HEK293 (cell line): ENCODE results near the gene SLC6A17.

Experiments used
- BCL11B ChIP-seq: fragments of 450-650 bp; formaldehyde crosslinking; IDR thresholded peaks from 2 replicates; pipeline ENCODE4 v1.5.1; 2016; ENCODE audit warnings: low read depth, missing biosample characterization, missing genetic modification characterization
- EGR2 ChIP-seq: fragments of 450-650 bp; formaldehyde crosslinking; IDR thresholded peaks from 2 replicates; pipeline ENCODE4 v1.5.1; 2016; ENCODE audit warnings: low read depth, missing biosample characterization, missing genetic modification characterization
- IKZF3 ChIP-seq: fragments of 450-650 bp; IDR thresholded peaks from 2 replicates; pipeline ENCODE4 v1.5.0; 2018; ENCODE audit warnings: missing biosample characterization, mild to moderate bottlenecking, missing genetic modification characterization, moderate library complexity
- PRDM1 ChIP-seq: fragments of 450-650 bp; formaldehyde crosslinking; IDR thresholded peaks from 2 replicates; pipeline ENCODE4; 2016; ENCODE audit warnings: missing biosample characterization, missing genetic modification characterization
- REPIN1 ChIP-seq: fragments of 450-650 bp; formaldehyde crosslinking; IDR thresholded peaks from 2 replicates; pipeline ENCODE4 v1.5.1; 2017; ENCODE audit warnings: missing biosample characterization, missing genetic modification characterization, low read depth
- TRIM28 ChIP-seq: IDR thresholded peaks from 2 replicates; pipeline ENCODE4 v1.6.1; 2011; ENCODE audit warnings: low read length, control low read depth, borderline replicate concordance
- ZNF138 ChIP-seq: fragments of 450-650 bp; formaldehyde crosslinking; IDR thresholded peaks from 2 replicates; pipeline ENCODE4 v1.5.1; 2016; ENCODE audit warnings: missing biosample characterization, missing genetic modification characterization, borderline replicate concordance
- ZNF202 ChIP-seq: fragments of 450-650 bp; formaldehyde crosslinking; IDR thresholded peaks from 2 replicates; pipeline ENCODE4 v1.5.1; 2016; ENCODE audit warnings: missing biosample characterization, missing genetic modification characterization, borderline replicate concordance
- ZNF223 ChIP-seq: fragments of 450-650 bp; formaldehyde crosslinking; IDR thresholded peaks from 2 replicates; pipeline ENCODE4 v1.5.1; 2016; ENCODE audit warnings: missing biosample characterization, missing genetic modification characterization
- ZNF510 ChIP-seq: fragments of 450-650 bp; formaldehyde crosslinking; IDR thresholded peaks from 2 replicates; pipeline ENCODE4 v1.5.1; 2018; ENCODE audit warnings: mild to moderate bottlenecking, missing genetic modification characterization, missing biosample characterization; ENCODE audit not compliant: insufficient replicate concordance
- ZNF561 ChIP-seq: fragments of 450-650 bp; IDR thresholded peaks from 2 replicates; pipeline ENCODE4 v1.5.1; 2018; ENCODE audit warnings: missing biosample characterization, missing genetic modification characterization, borderline replicate concordance
- ZNF571 ChIP-seq: fragments of 450-650 bp; formaldehyde crosslinking; IDR thresholded peaks from 2 replicates; pipeline ENCODE4 v1.5.0; 2017; ENCODE audit warnings: missing biosample characterization, missing genetic modification characterization
- ZNF600 ChIP-seq: fragments of 450-650 bp; formaldehyde crosslinking; IDR thresholded peaks from 2 replicates; pipeline ENCODE4 v1.5.1; 2016; ENCODE audit warnings: missing biosample characterization, missing genetic modification characterization
- ZNF624 ChIP-seq: fragments of 450-650 bp; formaldehyde crosslinking; IDR thresholded peaks from 2 replicates; pipeline ENCODE4 v1.5.1; 2017; ENCODE audit warnings: missing biosample characterization, missing genetic modification characterization
- ZNF768 ChIP-seq: fragments of 450-650 bp; formaldehyde crosslinking; IDR thresholded peaks from 2 replicates; pipeline ENCODE4 v1.5.1; 2018; ENCODE audit warnings: missing biosample characterization, mild to moderate bottlenecking, missing genetic modification characterization
- ZNF792 ChIP-seq: fragments of 450-650 bp; formaldehyde crosslinking; IDR thresholded peaks from 2 replicates; pipeline ENCODE4 v1.5.1; 2016; ENCODE audit warnings: missing biosample characterization, missing genetic modification characterization
- TF ChIP-seq, protein P1 (sequence below): fragments of 450-650 bp; formaldehyde crosslinking; IDR thresholded peaks from 2 replicates; pipeline ENCODE4 v1.5.0; 2017; ENCODE audit warnings: missing biosample characterization, missing genetic modification characterization, borderline replicate concordance
- TF ChIP-seq, protein P2 (sequence below): fragments of 450-650 bp; IDR thresholded peaks from 2 replicates; pipeline ENCODE4 v1.5.1; 2018; ENCODE audit warnings: missing biosample characterization, mild to moderate bottlenecking, missing genetic modification characterization
- TF ChIP-seq, protein P3 (sequence below): fragments of 450-650 bp; formaldehyde crosslinking; IDR thresholded peaks from 2 replicates; pipeline ENCODE4 v1.5.1; 2016; ENCODE audit warnings: missing biosample characterization, missing genetic modification characterization
- TF ChIP-seq, protein P4 (sequence below): fragments of 450-650 bp; formaldehyde crosslinking; IDR thresholded peaks from 2 replicates; pipeline ENCODE4 v1.5.1; 2016; ENCODE audit warnings: missing biosample characterization, missing genetic modification characterization
- TF ChIP-seq, protein P5 (sequence below): fragments of 450-650 bp; formaldehyde crosslinking; IDR thresholded peaks from 2 replicates; pipeline ENCODE4 v1.5.1; 2016; ENCODE audit warnings: missing biosample characterization, missing genetic modification characterization
- TF ChIP-seq, protein P6 (sequence below): fragments of 450-650 bp; formaldehyde crosslinking; IDR thresholded peaks from 2 replicates; pipeline ENCODE4 v1.5.1; 2016; ENCODE audit warnings: missing biosample characterization, missing genetic modification characterization
- TF ChIP-seq, protein P7 (sequence below): fragments of 450-650 bp; formaldehyde crosslinking; IDR thresholded peaks from 2 replicates; pipeline ENCODE4 v1.5.1; 2017; ENCODE audit warnings: missing biosample characterization, missing genetic modification characterization

SLC6A17 gene

DNA sequence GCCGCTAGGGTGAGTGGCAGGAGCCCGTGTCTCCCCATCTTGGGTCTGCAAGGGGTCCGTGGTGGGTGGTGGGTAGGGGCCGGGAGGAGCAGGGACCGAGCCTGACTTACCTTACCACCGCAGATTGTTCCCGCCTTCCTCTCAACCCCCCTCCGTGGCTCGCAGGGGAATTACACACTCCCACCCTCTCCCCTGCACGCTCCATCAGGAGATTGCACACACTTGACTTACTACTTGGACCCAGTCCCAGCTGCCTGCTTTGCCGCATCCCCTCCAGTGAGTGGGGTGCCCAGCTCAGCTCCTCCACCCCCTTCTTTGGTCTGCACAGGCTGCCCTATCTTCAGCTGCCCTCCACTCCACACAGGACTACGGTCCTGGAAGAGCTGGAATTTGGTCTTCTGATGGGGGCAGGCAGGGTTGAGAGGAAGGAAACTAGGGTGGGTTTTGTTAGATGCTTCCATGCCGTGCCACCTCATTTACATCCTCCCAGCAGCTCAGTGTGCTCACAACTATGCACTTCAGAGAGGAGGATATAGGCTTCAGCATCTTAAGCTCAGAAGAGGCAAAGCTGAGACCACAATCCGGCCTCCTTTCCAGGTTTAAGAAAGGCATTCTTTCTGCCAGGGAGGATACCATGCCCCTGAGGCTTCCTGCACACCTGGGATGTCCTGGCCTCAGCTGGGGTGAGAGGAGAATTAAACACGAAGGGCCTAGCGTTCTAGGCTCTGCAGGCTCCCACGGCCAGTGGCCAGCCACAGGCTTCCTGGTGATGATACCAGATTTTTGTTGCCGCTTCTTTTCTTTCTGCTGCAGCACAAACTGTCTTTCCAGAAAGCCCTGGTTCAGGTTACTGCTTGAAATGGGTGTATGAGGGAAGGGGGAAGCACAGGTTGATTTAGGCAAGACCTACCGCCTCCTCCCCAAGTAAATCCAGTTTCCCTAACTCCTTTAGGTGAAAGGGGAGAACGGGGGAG is 62.2 kb downstream of the SLC6A17 start (continued):
- TF ChIP-seq, protein P1, sequence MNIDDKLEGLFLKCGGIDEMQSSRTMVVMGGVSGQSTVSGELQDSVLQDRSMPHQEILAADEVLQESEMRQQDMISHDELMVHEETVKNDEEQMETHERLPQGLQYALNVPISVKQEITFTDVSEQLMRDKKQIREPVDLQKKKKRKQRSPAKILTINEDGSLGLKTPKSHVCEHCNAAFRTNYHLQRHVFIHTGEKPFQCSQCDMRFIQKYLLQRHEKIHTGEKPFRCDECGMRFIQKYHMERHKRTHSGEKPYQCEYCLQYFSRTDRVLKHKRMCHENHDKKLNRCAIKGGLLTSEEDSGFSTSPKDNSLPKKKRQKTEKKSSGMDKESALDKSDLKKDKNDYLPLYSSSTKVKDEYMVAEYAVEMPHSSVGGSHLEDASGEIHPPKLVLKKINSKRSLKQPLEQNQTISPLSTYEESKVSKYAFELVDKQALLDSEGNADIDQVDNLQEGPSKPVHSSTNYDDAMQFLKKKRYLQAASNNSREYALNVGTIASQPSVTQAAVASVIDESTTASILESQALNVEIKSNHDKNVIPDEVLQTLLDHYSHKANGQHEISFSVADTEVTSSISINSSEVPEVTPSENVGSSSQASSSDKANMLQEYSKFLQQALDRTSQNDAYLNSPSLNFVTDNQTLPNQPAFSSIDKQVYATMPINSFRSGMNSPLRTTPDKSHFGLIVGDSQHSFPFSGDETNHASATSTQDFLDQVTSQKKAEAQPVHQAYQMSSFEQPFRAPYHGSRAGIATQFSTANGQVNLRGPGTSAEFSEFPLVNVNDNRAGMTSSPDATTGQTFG (tag by site-specific recombination): no peak
- TF ChIP-seq BCL11B (tag by site-specific recombination) (no peak), ZNF571 (no peak), ZNF792 (0 out of 2 replicates have a peak, but pooled peaks have one; percentile 26), ZNF561 (tag by site-specific recombination) (no peak), IKZF3 (tag by site-specific recombination) (0 out of 2 replicates have a peak, but pooled peaks have one; percentile 29), ZNF768 (tag by site-specific recombination) (no peak), EGR2 (peak; percentile 68), ZNF600 (tag by site-specific recombination) (peak; percentile 50; the same call in 1 of the 2 replicates), ZNF138 (tag by site-specific recombination) (no peak), REPIN1 (no peak), TRIM28 (no peak), ZNF202 (tag by site-specific recombination) (no peak), ZNF223 (no peak), ZNF624 (tag by site-specific recombination) (no peak), PRDM1 (tag by site-specific recombination) (no peak), ZNF510 (tag by site-specific recombination) (no peak)
- TF ChIP-seq, protein P2, sequence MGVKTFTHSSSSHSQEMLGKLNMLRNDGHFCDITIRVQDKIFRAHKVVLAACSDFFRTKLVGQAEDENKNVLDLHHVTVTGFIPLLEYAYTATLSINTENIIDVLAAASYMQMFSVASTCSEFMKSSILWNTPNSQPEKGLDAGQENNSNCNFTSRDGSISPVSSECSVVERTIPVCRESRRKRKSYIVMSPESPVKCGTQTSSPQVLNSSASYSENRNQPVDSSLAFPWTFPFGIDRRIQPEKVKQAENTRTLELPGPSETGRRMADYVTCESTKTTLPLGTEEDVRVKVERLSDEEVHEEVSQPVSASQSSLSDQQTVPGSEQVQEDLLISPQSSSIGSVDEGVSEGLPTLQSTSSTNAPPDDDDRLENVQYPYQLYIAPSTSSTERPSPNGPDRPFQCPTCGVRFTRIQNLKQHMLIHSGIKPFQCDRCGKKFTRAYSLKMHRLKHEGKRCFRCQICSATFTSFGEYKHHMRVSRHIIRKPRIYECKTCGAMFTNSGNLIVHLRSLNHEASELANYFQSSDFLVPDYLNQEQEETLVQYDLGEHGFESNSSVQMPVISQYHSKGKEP: no peak
- TF ChIP-seq, protein P3, sequence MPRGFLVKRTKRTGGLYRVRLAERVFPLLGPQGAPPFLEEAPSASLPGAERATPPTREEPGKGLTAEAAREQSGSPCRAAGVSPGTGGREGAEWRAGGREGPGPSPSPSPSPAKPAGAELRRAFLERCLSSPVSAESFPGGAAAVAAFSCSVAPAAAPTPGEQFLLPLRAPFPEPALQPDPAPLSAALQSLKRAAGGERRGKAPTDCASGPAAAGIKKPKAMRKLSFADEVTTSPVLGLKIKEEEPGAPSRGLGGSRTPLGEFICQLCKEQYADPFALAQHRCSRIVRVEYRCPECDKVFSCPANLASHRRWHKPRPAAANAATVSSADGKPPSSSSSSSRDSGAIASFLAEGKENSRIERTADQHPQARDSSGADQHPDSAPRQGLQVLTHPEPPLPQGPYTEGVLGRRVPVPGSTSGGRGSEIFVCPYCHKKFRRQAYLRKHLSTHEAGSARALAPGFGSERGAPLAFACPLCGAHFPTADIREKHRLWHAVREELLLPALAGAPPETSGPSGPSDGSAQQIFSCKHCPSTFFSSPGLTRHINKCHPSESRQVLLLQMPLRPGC (tag by site-specific recombination): no peak
- TF ChIP-seq, protein P4, sequence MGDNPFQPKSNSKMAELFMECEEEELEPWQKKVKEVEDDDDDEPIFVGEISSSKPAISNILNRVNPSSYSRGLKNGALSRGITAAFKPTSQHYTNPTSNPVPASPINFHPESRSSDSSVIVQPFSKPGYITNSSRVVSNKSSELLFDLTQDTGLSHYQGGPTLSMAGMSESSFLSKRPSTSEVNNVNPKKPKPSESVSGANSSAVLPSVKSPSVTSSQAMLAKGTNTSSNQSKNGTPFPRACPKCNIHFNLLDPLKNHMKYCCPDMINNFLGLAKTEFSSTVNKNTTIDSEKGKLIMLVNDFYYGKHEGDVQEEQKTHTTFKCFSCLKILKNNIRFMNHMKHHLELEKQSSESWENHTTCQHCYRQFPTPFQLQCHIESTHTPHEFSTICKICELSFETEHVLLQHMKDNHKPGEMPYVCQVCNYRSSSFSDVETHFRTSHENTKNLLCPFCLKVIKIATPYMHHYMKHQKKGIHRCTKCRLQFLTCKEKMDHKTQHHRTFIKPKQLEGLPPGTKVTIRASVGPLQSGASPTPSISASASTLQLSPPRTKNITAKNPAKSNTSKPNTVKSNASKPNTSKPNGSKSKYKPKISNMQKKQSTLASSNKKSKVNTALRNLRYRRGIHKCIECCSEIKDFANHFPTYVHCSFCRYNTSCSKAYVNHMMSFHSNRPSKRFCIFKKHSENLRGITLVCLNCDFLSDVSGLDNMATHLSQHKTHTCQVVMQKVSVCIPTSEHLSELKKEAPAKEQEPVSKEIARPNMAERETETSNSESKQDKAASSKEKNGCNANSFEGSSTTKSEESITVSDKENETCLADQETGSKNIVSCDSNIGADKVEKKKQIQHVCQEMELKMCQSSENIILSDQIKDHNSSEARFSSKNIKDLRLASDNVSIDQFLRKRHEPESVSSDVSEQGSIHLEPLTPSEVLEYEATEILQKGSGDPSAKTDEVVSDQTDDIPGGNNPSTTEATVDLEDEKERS (tag by site-specific recombination): no peak
- TF ChIP-seq, protein P5, sequence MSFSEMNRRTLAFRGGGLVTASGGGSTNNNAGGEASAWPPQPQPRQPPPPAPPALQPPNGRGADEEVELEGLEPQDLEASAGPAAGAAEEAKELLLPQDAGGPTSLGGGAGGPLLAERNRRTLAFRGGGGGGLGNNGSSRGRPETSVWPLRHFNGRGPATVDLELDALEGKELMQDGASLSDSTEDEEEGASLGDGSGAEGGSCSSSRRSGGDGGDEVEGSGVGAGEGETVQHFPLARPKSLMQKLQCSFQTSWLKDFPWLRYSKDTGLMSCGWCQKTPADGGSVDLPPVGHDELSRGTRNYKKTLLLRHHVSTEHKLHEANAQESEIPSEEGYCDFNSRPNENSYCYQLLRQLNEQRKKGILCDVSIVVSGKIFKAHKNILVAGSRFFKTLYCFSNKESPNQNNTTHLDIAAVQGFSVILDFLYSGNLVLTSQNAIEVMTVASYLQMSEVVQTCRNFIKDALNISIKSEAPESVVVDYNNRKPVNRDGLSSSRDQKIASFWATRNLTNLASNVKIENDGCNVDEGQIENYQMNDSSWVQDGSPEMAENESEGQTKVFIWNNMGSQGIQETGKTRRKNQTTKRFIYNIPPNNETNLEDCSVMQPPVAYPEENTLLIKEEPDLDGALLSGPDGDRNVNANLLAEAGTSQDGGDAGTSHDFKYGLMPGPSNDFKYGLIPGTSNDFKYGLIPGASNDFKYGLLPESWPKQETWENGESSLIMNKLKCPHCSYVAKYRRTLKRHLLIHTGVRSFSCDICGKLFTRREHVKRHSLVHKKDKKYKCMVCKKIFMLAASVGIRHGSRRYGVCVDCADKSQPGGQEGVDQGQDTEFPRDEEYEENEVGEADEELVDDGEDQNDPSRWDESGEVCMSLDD: 0 out of 2 replicates have a peak, but pooled peaks have one; percentile 39
- TF ChIP-seq, protein P6, sequence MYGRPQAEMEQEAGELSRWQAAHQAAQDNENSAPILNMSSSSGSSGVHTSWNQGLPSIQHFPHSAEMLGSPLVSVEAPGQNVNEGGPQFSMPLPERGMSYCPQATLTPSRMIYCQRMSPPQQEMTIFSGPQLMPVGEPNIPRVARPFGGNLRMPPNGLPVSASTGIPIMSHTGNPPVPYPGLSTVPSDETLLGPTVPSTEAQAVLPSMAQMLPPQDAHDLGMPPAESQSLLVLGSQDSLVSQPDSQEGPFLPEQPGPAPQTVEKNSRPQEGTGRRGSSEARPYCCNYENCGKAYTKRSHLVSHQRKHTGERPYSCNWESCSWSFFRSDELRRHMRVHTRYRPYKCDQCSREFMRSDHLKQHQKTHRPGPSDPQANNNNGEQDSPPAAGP (tag by site-specific recombination): peak; percentile 53
- TF ChIP-seq, protein P7, sequence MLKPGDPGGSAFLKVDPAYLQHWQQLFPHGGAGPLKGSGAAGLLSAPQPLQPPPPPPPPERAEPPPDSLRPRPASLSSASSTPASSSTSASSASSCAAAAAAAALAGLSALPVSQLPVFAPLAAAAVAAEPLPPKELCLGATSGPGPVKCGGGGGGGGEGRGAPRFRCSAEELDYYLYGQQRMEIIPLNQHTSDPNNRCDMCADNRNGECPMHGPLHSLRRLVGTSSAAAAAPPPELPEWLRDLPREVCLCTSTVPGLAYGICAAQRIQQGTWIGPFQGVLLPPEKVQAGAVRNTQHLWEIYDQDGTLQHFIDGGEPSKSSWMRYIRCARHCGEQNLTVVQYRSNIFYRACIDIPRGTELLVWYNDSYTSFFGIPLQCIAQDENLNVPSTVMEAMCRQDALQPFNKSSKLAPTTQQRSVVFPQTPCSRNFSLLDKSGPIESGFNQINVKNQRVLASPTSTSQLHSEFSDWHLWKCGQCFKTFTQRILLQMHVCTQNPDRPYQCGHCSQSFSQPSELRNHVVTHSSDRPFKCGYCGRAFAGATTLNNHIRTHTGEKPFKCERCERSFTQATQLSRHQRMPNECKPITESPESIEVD (tag by site-specific recombination): no peak
